ENCODE measurements around the gene TMEM150A. TPM values are rescaled to one million over a fixed set of nuclear protein-coding genes. Genes with fewer than 3 reads are reported as not detected.

TMEM150A gene
- 10 to 100 TPM; 23.1 to 24.4 TPM for total RNA-seq

- Histone ChIP-seq H3K27ac (peak within 1 kb of the TSS; percentile 85 to 90 (median 88)), H3K4me3 (peak within 1 kb of the TSS; percentile 71 to 87), H3K9me3 (no peaks in the 10 kb centered on the region), H3K4me1 (peaks cover 75% of the 10 kb centered on the region), H3K27me3 (no peaks in the 10 kb centered on the region), H3K36me3 (replicated peaks in 1 of 2; ENCODE audit: insufficient read depth in 1 of 2, low read depth in 2 of 2) (peaks cover 0 to 5% of the 10 kb centered on the region in 2 donors)
- DNase-seq (peak; percentile 94 to 97 (median 96)), ATAC-seq (peak; percentile 96)
- intact Hi-C loops (cut with DNase I): loop anchor here (10.0 kb wide), 1 partner anchor 48 kb away; no protein-coding TSS in a partner anchor
- 0% methylated on average over 14 to 63 of the region's 73 CpGs for WGBS, 2 donors
- TF ChIP-seq CTCF (IDR thresholded peaks at IDR 0.05): peak in 6 of 7 experiments; percentile 9 to 60 (median 36)
- peak; percentile 78 to 96 (median 84) for TF ChIP-seq POLR2A (IDR thresholded peaks at IDR 0.05)
Measured at GRCh38 chr2:85602476-85603234, at the start of gene TMEM150A. TSS of gene TMEM150A (minus strand) at chr2:85602698. CDS start at chr2:85601948, 750 bp downstream.

DNA sequence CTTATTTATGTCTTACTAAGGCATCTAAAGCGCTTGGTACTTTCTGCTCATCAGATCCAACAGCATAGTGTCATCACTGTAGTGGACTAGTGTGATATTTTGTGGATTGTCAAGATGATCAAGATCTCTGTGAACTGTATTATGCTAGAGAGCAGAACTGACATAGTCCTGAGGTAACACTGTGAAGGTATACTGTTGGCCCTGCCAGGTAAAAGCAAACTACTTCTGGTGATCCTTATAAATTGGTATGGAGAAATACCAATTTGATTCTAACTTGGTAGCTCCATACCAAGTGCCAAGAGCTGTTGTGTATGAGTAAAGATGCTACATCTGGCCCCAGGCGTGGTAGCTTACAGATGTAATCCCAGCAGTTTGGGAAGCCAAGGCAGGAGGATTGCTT lies 49.6 kb upstream of the TMEM150A start:
- WGBS, 2 donors: 94 to 100% methylated on average over 2 of the region's 2 CpGs
- ATAC-seq (no peak), DNase-seq (no peak)
- peak overlapping the region in 1 of 4 donors; percentile 55 for H3K27ac ChIP-seq
- no peak overlapping the region for H3K4me3 ChIP-seq
- H3K36me3 ChIP-seq (replicated peaks in 1 of 2; ENCODE audit: insufficient read depth in 1 of 2, low read depth in 2 of 2): peaks cover 18 to 27% of the 10 kb centered on the region in 2 donors
- peaks cover 8% of the 10 kb centered on the region for H3K4me1 ChIP-seq
- H3K9me3 ChIP-seq: no peaks in the 10 kb centered on the region
- TF ChIP-seq CTCF (IDR thresholded peaks at IDR 0.05) (no peak), POLR2A (IDR thresholded peaks at IDR 0.05) (no peak)
- H3K27me3 ChIP-seq: no peaks in the 10 kb centered on the region
- intact Hi-C loops (cut with DNase I): no loop called here

DNA sequence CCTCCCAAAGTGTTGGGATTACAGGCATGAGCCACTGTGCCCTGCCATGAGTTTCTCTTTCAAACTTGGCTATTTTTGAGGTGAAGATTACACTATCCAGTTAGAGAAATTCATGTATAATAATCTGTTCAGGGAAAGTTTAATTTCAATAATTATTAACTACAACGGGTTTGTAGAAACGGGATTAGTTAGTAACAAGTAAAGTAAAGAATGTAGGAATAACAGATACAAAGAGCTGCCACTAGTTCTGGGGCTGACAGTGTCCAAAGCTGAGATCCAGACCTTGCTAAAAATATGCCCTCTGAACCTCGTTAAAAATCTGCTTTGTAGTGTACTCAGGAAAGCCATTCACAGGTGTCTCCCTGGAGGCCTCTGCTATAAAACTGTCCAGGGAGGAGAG lies 48.6 kb upstream of the TMEM150A start:
- 48 to 49% methylated on average over 3 of the region's 3 CpGs for WGBS, 2 donors
- intact Hi-C loops (cut with DNase I): no loop called here
- peak overlapping the region in 3 of 4 donors; percentile 21 to 55 (median 36) for H3K27ac ChIP-seq
- TF ChIP-seq POLR2A (IDR thresholded peaks at IDR 0.05) (no peak), CTCF (IDR thresholded peaks at IDR 0.05) (no peak)
- H3K36me3 ChIP-seq (replicated peaks in 1 of 2; ENCODE audit: insufficient read depth in 1 of 2, low read depth in 2 of 2): peaks cover 19 to 34% of the 10 kb centered on the region in 2 donors
- ATAC-seq (peak; percentile 62), DNase-seq (no peak)
- no peaks in the 10 kb centered on the region for H3K27me3 ChIP-seq
- H3K9me3 ChIP-seq: no peaks in the 10 kb centered on the region
- peaks cover 8% of the 10 kb centered on the region for H3K4me1 ChIP-seq
- H3K4me3 ChIP-seq: no peak overlapping the region

- 95 to 100% methylated on average over 3 to 4 of the region's 4 CpGs for WGBS, 2 donors
- intact Hi-C loops (cut with DNase I): no loop called here
- H3K9me3 ChIP-seq: no peaks in the 10 kb centered on the region
- H3K4me3 ChIP-seq: no peak overlapping the region
- peak overlapping the region in 3 of 4 donors; percentile 21 to 55 (median 33) for H3K27ac ChIP-seq
- TF ChIP-seq POLR2A (IDR thresholded peaks at IDR 0.05): no peak
- no peak for TF ChIP-seq CTCF (IDR thresholded peaks at IDR 0.05)
- H3K27me3 ChIP-seq: no peaks in the 10 kb centered on the region
- ATAC-seq (no peak), DNase-seq (no peak)
- H3K36me3 ChIP-seq (replicated peaks in 1 of 2; ENCODE audit: insufficient read depth in 1 of 2, low read depth in 2 of 2): peaks cover 19 to 39% of the 10 kb centered on the region in 2 donors
- H3K4me1 ChIP-seq: peaks cover 8% of the 10 kb centered on the region
Measured at GRCh38 chr2:85650456-85650855, 48.0 kb upstream of the TMEM150A start.

All from body of pancreas (tissue), 4 donors.